AG10803 (cell line): ENCODE data around the gene VIT.

Experiments used
- DNase-seq: peaks from one replicate; pipeline ENCODE4 v3.0.0; 2010; ENCODE audit warnings: low read depth
- H3K4me3 ChIP-seq: 2 replicates; pipeline ENCODE4 v1.5.1; 2011; ENCODE audit warnings: mild to moderate bottlenecking, low read length, control low read depth
- TF ChIP-seq, protein P1 (sequence below): conservative IDR thresholded peaks from 2 replicates; pipeline ENCODE4 v1.5.1; 2011; ENCODE audit warnings: mild to moderate bottlenecking, low read length, control low read depth, inconsistent platforms

Gene VIT

DNA sequence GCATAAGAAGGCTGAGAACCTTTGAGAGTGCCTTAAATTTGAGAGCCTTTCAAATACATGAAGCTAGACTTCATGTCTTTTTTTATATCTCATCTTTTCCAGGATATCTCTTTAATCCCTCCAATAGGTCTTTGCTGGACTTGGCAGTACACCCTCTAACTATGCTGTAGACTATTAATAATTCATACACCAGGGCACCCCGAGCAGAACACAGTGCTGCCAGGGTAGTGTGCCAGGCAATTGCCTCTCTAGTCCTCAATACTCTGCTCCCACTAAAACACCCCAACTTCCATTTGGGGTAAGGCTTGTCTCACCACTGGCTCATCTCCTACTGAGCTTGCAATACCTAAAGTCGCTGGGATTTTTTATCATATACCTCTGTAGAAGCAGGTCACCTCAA is 80.8 kb downstream of the VIT start:
- DNase-seq: no peak
- TF ChIP-seq, protein P1, sequence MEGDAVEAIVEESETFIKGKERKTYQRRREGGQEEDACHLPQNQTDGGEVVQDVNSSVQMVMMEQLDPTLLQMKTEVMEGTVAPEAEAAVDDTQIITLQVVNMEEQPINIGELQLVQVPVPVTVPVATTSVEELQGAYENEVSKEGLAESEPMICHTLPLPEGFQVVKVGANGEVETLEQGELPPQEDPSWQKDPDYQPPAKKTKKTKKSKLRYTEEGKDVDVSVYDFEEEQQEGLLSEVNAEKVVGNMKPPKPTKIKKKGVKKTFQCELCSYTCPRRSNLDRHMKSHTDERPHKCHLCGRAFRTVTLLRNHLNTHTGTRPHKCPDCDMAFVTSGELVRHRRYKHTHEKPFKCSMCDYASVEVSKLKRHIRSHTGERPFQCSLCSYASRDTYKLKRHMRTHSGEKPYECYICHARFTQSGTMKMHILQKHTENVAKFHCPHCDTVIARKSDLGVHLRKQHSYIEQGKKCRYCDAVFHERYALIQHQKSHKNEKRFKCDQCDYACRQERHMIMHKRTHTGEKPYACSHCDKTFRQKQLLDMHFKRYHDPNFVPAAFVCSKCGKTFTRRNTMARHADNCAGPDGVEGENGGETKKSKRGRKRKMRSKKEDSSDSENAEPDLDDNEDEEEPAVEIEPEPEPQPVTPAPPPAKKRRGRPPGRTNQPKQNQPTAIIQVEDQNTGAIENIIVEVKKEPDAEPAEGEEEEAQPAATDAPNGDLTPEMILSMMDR: no peak
- no peak overlapping the region for H3K4me3 ChIP-seq

DNA sequence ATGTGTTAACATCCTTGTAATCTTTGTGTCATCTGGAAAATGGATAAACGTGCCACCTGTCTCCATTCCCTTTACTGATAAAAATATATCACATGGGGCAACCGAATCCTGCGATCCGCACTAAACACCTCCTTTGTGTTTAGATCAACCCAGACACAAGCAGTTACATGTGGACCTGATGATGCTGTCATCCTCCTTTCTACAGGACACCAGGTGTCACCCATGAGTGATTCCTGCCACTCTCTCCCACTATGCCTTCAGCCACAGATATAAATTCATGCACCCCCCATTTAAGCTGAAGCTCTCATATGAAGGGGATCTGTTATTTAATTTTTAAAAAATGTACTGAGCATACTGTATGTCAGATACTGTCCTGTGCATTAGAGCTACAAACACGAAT is 81.3 kb downstream of the VIT start:
- DNase-seq: no peak
- TF ChIP-seq, protein P1: no peak
- no peak overlapping the region for H3K4me3 ChIP-seq

DNA sequence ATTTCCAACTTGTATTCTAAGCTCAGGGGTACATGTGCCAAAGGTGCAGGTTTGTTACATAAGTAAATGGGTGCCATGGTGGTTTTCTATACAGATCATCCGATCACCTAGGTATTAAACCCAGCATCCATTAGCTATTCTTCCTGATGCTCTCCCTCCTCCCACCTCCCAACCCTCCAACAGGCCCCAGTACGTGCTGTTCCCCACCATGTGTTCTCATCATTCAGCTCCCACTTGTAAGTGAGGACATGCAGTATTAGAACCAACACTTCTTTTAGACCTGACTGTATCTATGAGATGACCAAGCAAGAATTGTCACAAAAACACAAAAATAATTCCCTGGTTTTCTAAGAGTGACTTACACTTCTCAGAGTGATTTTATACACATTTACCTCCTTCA is 83.0 kb downstream of the VIT start:
- DNase-seq: no peak
- TF ChIP-seq, protein P1: no peak
- H3K4me3 ChIP-seq: no peak overlapping the region

DNA sequence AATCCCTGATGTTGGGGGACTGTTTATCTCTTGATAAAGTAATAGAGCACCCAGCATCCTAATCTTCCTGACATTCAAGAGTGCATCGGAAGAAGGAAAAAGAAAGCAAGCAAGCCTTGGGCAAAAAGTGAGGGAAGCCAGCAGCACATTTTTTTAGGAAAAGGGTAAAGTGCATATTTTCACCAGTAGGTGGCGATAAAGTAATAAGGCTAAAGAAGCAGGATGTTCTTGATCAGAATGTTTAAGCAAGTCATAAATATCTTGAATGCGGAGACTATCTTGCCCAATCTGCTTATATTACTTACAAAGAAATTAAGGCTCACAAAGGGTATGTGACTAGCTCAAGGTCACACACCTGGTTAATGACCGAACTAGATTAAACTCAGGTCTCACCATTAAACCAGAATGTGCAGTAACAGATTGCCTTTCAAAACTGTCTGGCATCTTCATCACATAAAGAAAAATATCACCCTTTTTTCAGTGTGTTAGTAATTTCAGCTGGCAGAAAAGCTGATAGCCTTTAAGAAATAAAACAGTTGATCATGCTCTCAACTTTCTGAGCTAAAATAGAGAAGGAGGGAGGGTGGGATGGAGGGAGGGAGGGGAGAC is 83.8 kb downstream of the VIT start:
- TF ChIP-seq, protein P1: peak; percentile 84
- DNase-seq: peak; percentile 66
- peak overlapping the region; percentile 41 for H3K4me3 ChIP-seq

DNA sequence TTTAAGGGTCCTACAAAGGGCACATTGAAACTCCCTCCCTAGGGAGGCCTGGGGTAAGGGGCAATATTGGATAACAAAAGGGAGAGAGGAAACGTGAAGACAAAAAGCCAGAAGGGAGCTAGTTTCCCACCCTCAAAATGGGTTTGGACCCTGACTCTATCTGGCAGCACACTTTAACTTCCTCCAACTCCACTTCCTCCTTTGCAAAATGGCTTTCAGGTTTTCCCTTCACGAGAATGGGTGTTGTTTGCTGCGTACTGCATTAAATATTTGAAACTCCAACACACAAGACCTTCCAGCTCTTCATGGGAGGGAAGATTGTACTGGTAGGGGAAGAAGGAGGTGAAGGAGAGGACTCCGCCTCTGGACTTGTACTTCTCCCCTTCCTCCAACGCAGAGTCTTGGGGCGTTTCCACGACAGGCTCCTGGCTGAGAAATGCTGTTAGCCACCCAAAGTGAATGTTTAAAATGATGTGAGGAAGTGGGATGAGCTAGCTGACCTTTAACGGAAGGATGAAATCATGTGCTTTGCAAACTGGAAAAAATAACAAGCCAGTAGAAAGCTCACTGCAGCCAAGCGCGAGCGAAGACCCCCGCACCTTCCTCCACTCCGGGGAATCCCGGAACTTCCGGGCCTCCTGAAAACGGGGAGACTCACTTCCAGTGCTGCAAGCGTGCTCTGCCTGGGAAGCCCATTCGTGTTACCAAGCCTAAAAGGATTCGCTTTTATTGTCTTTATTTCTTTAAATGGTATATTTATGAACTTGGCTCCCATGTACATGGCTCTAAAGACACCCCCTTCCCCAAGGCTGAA is 85.6 kb downstream of the VIT start:
- H3K4me3 ChIP-seq: no peak overlapping the region
- no peak for DNase-seq
- TF ChIP-seq, protein P1: no peak

DNA sequence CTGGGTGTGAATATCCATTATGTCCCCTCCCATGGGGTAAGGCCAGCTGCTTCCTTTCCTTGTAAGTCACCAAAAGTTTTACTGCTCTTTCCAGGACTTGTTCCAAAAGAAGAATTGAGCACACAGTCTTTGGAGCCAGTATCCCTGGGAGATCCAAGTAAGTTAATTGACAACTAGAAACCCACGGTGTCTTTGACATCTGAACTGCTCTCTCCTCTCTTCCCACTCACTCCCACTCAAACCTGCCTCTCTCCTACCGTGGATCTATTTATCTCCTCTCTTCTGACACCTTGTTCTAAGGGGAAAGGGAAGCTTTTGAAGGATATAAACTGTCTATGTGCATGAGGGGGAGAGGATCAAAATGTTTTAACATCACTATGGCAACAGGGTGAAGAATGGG is 86.7 kb downstream of the VIT start:
- no peak overlapping the region for H3K4me3 ChIP-seq
- no peak for DNase-seq
- TF ChIP-seq, protein P1: no peak
